OCI-LY1 (cell line): ENCODE results near the gene C2CD4D.

Experiments used
- EZH2 ChIP-seq: fragments of 200-600 bp; sonication (generic), shearing (Covaris generic); IDR thresholded peaks from 2 replicates; pipeline ENCODE4 v1.8.0; 2017; ENCODE audit warnings: borderline replicate concordance, mixed run types, mild to moderate bottlenecking, antibody characterized with exemption, low read length, moderate library complexity, mixed read lengths
- TF ChIP-seq, protein P1 (sequence below): fragments of 200-600 bp; sonication (generic), shearing (Covaris generic); IDR thresholded peaks from 2 replicates; pipeline ENCODE4 v1.5.1; 2017; ENCODE audit warnings: mild to moderate bottlenecking, antibody characterized with exemption, low read length, moderate library complexity, mixed read lengths

DNA sequence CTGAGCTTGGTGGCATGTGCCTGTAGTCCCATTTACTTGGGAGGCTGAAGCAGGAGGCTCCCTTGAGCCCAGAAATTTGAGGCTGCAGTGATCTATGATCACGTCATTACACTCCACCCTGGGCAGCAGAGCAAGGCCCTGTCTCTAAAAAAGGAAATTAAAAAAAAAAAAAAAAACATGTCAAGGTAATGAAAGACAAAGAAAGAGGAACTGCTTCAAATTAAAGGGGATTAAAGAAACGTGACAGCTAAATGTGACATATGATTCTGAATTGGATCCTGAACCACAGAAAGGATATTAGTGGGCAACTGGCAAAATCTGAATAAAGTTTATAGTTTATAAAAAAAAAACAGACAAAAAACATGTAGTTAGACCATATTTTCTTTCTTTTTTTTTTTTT, 3.8 kb upstream of the C2CD4D start:
- TF ChIP-seq, protein P1, sequence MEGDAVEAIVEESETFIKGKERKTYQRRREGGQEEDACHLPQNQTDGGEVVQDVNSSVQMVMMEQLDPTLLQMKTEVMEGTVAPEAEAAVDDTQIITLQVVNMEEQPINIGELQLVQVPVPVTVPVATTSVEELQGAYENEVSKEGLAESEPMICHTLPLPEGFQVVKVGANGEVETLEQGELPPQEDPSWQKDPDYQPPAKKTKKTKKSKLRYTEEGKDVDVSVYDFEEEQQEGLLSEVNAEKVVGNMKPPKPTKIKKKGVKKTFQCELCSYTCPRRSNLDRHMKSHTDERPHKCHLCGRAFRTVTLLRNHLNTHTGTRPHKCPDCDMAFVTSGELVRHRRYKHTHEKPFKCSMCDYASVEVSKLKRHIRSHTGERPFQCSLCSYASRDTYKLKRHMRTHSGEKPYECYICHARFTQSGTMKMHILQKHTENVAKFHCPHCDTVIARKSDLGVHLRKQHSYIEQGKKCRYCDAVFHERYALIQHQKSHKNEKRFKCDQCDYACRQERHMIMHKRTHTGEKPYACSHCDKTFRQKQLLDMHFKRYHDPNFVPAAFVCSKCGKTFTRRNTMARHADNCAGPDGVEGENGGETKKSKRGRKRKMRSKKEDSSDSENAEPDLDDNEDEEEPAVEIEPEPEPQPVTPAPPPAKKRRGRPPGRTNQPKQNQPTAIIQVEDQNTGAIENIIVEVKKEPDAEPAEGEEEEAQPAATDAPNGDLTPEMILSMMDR, result no peak
- TF ChIP-seq EZH2, result no peak
